Stimulated activated CD4-positive, alpha-beta T cell treated with anti-CD3 and anti-CD28 coated beads, Interleukin-12 subunit alpha, Interleukin-12 subunit beta, amount 100 ng/mL, for 48 hours (primary cell): Measurements from ENCODE around the gene ARMC2.
"Not testable (repeated sequence)": the region's sequence is repeated elsewhere in the genome, so short reads cannot be mapped to it uniquely, and the experiment has no call there.

ENCODE experiments used
- DNase-seq, 3 donors: peaks; one replicate each; pipeline ENCODE4 v3.0.0-alpha.2; 2020; ENCODE audit warnings: low read depth in 2 of 3, low spot score in 1 of 3

ARMC2 gene

DNA sequence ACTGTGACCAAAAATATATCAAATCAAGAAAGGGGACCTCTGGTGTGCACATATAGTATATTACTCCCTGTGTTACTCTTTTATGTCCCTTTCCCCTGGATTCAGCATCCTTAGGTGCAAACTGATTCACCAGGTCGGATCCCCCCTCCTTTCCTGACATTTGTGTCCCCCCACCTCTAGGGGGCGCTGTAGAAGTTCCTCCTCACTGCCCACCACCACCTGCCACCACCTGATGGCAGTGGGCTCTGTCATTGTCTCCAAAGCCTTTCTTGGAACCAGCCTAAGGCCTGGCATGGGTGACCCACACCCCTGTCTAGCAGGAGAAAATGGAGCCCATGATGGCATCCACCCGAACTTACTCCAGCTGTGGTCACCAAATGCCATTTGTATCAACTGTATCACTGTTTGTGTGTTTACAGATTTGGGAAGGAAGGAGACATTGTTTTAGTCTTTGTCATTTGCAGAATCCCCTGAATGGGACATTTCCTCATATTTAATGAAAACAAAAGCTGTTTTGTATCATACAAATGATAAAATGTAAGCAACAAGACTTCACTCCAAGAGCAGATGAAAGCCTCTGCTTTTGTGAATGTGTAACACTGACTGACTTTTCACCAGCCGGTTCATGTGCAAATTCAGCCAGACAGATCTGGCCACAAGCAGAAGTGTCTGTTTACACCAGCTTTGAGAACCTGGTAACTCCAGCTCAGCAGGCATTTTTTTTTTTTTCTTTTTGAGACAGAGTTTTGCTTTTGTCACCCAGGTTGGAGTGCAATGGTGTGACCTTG lies 66.2 kb downstream of the ARMC2 start:
- peak; percentile 10 to 47 (median 35) for DNase-seq

DNA sequence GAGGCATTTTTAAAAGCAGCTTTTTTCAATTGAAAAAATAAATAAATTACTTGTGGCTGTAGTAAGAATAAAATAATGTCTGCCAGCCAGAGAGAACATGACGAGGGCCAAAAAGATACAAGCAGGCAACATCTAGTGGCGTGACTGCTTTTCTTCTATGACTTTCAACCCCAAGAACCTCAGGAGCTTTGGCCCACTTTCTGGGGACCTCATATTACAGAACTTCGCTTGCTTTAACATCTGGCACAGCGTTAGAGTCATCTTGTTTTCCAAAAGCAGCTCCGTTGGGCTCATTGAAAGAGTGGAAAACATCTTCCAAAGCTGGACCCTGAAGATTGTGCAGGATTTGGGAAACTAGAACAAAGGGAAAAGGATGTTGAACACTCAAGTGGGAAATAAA lies 67.0 kb downstream of the ARMC2 start:
- no peak for DNase-seq

DNA sequence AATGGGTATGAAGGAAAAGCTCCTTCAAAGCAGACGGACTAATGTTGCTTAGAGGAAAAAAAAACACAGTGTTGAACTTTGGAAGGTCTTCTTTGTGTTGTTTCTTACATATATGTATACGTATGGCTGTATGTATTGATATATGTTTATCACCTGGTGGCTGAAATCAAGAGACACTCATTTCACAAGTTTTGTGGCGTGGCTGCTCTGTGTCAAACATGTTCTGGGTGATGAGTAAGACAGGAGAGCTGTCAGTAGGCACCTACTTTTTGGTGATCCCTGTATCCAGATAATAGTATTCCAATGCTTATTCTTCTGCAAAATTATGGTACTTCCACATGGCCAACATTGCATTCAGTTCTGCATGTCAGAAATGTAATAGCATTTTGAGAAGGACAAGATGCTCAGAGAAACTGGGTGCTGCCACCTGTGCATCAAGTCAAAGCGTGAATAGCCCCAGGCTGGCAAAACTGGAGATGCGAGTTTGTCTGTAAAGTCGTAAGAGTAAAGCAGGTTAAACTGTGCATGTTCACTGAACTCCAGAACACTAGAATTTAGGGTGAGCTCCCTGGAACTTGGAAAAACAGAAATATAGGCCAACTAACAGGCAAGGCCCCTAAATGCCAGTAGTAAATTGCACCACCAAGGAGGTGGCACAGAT lies 67.9 kb downstream of the ARMC2 start:
- no peak for DNase-seq

DNA sequence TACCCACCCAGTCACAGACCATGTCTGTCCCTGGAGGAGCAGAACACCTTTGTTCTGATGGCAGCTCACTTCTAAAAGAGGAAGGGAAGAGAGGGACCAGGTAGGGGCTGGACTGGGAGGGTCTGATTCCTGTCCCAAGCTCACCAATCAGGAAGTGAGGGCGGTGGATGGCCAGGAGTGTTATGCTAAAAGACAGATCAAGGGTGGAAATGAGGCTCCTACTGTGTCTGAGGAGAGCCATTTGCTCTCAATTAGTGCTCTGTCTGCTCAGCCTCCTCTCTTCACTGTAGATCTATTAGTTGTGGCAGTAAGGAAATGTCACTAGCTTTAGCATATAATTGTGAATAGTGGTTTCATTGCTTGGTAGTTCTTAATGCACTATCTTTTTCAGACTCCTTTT lies 72.5 kb downstream of the ARMC2 start:
- DNase-seq = no peak

DNA sequence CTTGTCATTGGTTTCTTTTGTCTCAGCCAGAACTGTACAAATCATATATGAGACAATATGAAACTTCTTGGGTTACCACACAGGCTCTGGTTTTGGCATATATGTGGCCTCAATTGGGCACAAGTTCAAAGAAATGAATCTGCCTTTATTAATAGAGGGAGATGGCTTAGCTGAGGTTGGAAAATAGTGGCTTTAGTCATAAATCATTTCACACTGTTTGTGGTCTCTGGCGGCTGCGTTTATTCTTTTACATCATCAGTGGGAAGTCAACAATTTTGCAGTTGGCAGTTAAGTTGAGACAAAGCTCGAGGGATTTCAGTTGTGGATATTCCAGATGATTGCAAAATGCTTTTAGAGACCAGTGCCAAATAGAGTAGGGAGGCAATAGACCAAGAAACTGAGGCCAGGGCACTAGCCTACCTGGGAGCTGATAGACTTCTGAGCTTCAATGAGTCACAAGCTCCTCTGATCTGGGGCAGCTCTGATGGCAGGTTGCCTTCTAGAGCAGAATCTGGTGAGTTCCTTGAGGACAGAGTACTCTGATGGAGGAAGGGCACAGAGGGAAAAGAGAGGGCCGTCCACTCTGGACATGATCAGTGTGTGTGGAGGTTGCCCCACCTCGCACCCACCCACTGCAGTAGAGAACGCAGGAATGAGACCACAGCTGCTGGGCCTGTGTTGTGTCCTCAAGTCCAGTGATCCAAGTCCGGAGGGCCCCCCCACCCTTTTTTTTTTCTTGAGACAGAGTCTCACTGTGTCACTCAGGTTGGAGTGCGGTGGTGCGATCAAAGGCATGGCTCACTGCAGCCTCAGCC lies 73.5 kb downstream of the ARMC2 start:
- peak; percentile 14 to 27 (median 16) for DNase-seq

DNA sequence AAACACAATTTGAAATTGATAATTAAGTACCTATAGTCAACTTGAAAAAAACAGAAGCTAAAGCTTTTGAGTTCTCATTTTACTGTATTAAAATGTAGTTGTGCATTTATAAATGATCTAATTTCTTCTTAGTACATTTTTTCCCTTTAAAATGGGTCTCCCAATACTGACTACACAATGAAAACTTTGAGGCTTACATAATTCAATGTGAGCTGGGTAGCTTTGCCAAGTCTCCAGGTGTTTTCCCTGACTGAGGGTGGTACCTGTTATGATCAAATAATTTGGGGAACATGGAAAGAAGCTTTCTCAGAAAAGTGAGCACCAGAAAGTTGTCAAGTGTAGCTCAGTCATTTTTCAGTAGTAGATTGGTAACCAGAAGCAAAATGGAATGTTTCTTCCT lies 74.3 kb downstream of the ARMC2 start:
- no peak for DNase-seq

DNA sequence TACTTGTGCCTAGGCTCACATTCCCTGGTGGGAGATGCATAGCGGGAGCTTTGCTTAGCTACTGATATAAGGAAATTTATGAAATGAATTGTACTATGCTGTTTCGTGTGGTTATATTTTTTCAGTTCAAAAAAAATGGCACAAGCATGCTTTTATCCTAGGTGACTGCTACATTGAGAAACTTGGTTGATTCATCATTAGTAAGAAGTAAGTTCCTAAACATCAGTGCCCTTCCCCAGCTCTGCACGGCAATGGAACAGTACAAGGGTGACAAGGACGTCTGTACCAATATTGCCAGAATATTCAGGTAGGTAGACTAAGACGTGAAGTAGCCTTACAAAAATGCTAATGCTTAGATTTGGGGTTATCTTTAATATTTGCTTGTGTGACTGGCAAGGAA lies 79.7 kb downstream of the ARMC2 start:
- DNase-seq = no peak

DNA sequence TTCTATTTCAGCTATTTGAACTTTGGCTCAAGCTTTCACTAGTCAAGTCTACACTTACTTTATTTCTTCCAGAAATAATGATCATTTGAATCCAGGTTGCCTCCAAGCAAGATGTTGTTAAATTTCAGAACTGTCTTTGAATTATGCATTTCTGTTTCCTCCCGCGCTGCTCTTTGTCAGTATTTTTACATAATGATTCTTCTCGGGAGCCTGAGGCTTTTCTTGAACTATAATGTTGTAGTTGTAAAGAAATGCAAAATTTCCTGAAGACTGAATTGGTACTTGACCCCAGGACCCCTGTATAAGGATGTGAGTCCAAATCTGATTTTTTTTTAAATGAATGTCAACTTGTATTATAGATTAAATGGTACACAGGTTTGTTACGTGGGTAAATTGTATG lies 80.4 kb downstream of the ARMC2 start:
- no peak for DNase-seq

DNA sequence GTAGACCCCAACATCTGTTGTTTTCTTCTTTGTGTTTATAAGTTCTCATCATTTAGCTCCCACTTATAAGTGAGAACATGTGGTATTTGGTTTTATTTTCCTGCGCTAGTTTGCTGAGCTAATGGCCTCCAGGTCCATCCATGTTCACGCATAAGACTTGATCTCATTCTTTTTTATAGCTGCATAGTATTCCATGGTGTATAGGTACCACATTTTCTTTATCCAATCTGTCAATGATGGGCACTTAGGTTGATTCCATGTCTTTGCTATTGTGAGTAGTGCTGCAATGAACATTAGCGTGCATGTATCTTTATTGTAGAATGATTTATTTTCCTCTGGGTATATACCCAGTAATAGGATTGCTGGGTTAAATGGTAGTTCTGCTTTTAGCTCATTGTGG lies 82.9 kb downstream of the ARMC2 start:
- DNase-seq = not testable (repeated sequence)

DNA sequence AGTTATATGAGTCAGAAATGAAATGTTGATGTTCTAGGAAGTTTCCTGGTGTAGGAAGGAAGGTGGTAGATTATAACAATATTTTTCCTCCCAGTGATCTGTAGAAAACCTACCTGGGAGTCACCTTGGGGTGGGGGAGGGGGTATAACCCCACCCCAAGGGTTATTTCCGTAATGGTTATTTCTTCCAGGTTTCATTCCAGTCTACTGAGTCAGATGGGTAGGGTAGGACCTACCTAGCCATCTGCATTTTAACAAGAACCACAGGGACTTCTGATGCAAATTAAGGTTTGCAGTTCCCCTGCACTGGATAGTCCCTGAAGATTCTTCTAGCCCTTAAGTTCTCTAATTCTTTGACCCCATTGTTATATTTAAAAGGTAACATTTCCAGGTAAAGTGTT lies 88.9 kb downstream of the ARMC2 start:
- no peak for DNase-seq

DNA sequence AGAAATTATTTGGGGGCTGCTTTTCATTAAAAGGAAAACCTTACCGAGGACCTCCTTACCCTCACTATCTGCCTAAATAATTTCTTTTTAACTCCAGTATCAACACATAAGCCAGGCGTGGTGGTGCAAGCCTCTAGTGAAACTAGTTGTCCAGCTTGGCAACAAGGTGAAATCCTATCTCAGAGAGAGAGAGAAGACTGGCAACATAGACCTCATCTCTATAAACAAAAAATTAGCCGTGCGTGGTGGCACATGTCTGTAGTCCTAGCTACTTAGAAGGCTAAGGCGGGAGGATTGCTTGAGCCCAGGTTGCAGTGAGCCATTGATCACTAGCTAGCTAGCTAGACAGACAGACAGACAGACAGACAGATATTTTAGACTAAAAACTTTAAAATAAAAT lies 92.5 kb downstream of the ARMC2 start:
- DNase-seq = no peak

DNA sequence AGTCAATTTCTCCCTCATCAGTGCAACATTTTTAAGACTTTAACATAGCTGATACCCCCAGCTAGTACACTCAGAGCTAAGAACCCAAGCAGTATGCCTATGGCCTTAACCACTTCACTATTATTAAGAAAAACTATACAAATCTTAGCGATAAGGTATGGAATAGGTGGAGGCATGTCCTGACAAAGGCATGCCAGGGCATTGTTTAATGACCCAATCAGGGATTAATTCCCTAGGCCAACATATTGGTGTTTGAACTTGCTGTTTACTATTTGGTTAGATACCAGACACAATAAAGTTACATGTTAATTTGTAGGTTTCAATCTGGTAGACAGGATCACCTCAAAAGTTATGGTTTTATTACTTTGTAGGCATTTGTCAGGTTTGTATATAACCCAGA lies 93.1 kb downstream of the ARMC2 start:
- no peak for DNase-seq

DNA sequence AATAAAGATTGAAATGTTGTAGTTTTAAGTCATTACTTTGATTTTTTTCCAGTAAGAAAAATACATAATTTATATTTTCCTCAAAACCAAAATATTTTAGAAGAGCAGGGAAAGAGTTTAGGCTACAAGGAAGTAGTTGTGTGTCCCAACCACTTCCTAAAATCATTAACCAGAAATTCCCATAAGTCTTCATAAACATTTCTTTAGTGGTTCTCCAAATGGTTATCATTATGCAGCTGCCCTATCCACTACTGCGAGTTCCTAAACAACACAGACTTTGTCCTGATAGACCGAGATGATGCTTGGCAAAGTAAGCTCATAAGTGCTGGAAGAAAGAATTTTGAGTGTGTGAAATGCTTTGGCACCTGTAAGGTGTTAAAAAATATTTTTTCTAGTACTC lies 93.6 kb downstream of the ARMC2 start:
- no peak for DNase-seq

DNA sequence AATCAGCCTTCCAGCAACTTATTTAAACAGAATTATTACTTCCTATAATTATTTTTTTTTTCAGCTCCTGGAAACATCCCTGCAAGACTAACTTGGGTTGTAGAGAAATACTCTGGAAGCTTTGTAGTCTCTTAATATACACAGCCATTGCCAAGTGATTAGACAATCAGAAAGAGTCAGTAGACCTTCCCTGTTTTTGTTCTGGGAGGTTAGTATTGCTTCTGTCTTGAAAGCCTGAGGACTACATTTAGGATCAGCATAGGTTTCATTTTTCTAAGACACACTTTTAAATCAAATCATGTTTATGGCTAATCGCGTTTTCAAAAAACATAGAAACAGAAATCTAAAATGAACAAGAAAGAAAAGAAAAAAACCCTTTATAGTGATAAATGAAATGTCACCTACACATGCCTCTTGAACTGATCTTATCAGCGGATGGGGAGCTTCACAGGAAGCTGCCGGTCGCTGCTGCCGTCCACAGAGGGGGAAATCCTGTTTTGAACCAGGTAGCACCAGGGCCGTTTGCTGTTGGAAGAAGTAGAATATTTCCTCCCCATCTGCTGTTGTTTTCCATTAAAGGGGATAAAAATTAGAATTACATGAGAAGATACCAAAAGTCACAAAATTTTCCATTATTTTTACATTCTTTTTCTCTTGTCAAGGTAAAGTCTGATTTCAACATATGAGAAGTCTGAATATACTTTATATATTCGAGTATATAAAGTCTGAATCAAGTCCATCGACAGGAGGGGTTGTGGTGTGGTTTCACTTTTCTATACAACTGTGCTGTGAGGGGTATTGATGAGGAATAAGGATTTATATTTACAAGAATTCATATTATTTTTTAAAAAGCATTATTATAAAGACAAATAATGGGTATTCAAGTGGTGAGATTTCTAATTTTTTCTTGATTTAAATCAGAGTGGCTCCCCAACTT lies 94.6 kb downstream of the ARMC2 start:
- DNase-seq = peak; percentile 16 to 18 (median 18)

DNA sequence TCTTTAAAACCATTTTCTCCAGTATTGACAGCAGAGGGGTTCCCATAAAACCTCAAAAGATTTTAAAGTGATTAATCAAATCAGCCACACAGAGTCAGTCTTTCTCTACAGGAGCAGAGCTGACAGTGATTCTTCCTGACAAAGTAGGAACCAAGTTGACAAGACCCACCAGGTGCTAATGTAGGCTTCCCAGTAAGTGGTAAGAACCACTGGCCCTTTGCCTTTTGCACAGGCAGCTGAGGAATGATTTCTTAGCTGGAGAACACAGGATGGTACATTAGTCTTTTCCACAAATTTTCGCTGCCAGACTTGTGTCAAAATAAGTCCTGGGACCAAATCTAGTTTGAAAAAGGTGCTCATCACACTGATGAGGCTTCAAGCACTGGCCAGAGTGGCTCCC lies 95.8 kb downstream of the ARMC2 start:
- no peak for DNase-seq

DNA sequence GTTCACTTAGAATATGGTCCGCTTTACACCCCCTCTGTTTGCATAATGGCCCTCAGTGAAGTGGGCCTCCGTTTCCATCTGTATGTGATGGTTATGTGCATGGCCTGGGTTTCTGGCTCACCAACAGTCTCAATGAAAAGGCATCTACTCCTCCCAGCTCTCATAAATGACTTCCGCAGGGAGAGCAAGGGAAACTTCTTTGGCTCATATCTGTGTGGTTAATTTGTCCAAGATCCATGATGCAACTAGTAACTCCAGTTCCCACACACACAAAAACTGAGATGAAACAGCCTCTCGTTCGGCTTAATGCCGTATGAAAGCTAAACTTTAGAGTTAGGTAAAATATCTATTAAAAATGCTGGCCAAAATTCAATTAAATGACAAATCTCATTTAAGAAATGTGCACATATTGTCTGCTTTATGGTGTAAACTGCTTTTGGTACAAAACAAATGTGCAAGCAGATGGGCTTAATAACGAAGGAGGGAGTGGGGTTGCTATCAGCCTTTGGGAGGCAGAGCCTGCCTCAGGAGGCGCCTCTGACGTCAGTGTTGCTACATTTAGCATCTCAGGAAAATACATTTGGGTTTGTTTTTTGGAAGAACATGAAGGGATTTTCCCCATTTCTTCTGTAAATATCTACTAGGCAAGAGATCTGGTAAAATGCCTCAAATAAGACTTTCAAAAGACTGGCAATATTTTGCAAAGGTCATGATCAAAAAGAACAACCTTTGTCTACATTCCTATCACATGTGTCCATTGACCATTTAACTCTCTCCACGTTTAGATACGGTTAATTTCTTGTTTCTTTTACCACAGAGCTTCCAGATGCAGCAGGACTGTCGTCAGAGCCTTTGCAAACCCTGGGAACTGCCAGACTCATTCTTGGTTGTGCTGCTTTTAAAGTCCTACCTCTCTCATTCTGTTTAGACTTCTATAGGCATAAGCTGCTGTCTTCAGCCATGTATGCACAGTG lies 96.8 kb downstream of the ARMC2 start:
- no peak for DNase-seq

DNA sequence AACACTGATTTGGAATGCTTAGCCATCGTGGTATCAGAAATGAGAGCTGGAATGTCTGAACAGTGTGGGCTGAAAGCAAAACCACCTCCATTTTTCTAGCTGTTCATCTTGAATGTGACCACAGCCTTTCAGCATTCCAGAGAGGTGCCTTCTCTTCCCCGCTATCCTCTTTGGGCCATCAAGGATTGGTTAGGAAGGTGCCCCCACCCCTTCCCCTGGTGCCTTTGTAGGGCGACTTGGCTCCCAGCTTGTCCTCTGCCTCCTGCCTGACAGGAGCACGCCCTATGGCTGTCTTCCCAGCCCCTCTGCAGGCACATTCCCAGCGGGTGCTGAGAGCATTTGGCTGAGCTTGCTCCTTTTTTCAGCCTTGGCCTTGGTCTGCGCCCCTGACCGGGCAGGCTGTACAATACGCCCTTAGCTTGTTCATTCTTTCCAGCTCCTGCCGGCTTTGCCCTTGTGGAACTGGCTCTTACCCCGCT lies 97.5 kb downstream of the ARMC2 start:
- no peak for DNase-seq

DNA sequence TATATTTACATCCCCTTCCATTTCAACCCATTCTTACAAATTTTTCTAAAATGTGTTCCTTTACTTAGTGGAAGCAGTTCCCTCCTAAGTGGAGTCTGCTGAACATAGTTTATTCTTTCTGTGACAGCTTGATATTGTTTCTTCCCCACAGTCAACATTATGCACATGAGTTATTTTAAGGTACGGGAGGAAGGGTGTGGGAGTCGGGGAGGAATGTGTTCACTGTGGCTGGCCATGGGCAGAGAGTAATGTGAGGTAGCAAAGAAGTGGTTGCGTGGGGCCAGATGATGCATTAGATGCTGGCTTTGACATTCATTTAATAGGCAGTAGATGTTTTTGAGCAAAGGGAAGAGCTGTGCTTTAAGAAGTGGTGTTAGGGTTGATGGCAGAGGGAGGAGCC lies 98.5 kb downstream of the ARMC2 start:
- DNase-seq = no peak

DNA sequence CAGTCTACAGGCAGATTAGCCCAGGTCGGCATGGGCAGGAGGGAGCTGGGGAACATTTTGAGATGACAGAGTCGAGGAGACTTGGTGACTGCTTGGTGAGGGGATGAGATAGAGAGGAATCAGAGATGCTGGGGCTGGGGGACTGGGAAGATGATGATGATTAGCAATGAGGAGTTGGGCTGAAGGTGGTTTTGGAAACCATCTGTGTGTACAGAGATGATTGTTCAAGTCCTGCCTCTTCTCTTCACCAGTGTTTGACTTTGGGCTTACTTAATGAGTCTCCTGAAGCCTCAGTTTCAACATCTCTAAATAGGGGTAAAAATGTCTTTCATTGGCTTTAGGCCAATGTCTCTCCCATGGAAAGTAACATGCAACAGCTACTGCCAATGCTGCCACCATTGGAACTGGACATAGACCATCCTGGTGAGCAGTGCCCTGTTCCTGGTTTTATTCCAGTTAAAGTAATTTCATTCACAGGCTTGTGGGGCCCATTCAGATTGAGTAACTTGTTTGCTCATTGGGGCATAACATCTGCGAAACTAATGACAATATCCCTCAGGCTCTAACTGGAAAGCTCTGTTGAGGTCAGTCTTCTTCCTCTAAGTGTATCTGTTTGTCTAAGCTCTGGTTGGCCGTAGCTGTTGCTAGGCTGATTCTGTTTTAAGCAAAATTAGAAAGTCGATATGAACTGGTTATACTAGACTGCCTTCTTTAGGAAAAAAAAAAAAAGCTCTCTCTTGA lies 99.1 kb downstream of the ARMC2 start:
- DNase-seq = no peak
